SIG-M5 treated with dmso at 0.1 percent for 504 hours (cell line): ENCODE results near the gene CCDC12.
A peak's percentile ranks its signal among the peaks of the same experiment; 100 is the strongest.

ENCODE experiments used
- DNase-seq: peaks from one replicate; lab custom pipeline; 2025; ENCODE audit not compliant: unreplicated experiment; lab: John Stamatoyannopoulos, UW

The CCDC12 gene

GRCh38 chr3:46958467-46959160, 17.9 kb downstream of the CCDC12 start:
- no peak for DNase-seq

GRCh38 chr3:46957092-46957820, 19.3 kb downstream of the CCDC12 start:
- DNase-seq = no peak

GRCh38 chr3:46955801-46956259, 20.7 kb downstream of the CCDC12 start:
- DNase-seq = no peak

GRCh38 chr3:46955157-46955556, 21.4 kb downstream of the CCDC12 start:
- no peak for DNase-seq

- DNase-seq = no peak
These were observed 22.4 kb downstream of the CCDC12 start for GRCh38 chr3:46954178-46954577.

GRCh38 chr3:46953234-46954010, 23.1 kb downstream of the CCDC12 start:
- DNase-seq = peak; percentile 83

GRCh38 chr3:46952813-46953212, 23.7 kb downstream of the CCDC12 start:
- no peak for DNase-seq

GRCh38 chr3:46950650-46951241, 25.8 kb downstream of the CCDC12 start:
- DNase-seq = no peak

GRCh38 chr3:46950177-46950576, 26.4 kb downstream of the CCDC12 start:
- no peak for DNase-seq

GRCh38 chr3:46948830-46949671, 27.5 kb downstream of the CCDC12 start:
- DNase-seq = no peak

- peak; percentile 68 for DNase-seq
These were observed 28.4 kb downstream of the CCDC12 start for GRCh38 chr3:46947981-46948791.

- DNase-seq = no peak
These were observed 29.0 kb downstream of the CCDC12 start for GRCh38 chr3:46947546-46947901.

GRCh38 chr3:46946856-46947545, 29.5 kb downstream of the CCDC12 start:
- DNase-seq = no peak

- no peak for DNase-seq
These were observed 30.1 kb downstream of the CCDC12 start for GRCh38 chr3:46946416-46946815.

- DNase-seq = no peak
These were observed 32.4 kb downstream of the CCDC12 start for GRCh38 chr3:46944191-46944590.

GRCh38 chr3:46943237-46944187, 33.0 kb downstream of the CCDC12 start:
- DNase-seq = no peak

GRCh38 chr3:46942481-46943236, 33.9 kb downstream of the CCDC12 start:
- DNase-seq = no peak
